Measurements from ENCODE around the gene HPSE.

Gene HPSE

DNA sequence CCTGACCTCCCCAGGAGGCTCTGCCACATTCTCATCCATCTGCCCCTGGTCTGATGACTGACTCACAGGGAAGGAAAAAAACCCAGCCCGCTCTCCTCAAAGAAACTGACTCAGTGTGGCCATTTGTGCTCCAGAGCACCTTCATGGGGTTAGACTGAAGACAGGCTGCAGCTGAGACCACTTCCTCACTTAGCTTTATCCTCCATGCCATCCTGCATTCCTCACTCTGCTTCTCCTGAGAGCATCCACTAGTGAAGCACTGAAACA is 35.9 kb upstream of the HPSE start:
- no peak for TF ChIP-seq SUZ12 (IDR thresholded peaks at IDR 0.05; ENCODE audit: extremely low read depth, insufficient read depth, insufficient read length)
- no peak for TF ChIP-seq YY1 (IDR thresholded peaks at IDR 0.05; ENCODE audit: insufficient read depth, insufficient read length)
- TF ChIP-seq ZNF274 (IDR thresholded peaks at IDR 0.05; ENCODE audit: low read depth, low read length): no peak
- Histone ChIP-seq H3K36me3 (ENCODE audit: insufficient read depth, insufficient read length, low read length) (no peaks in the 10 kb centered on the region), H3K4me1 (ENCODE audit: insufficient read depth, insufficient read length) (no peaks in the 10 kb centered on the region), H3K4me3 (ENCODE audit: insufficient read length, low read depth) (no peak overlapping the region), H3K9ac (ENCODE audit: insufficient read length, low read depth) (no peak overlapping the region), H3K9me3 (ENCODE audit: insufficient read depth, low read length) (no peaks in the 10 kb centered on the region), H3K27me3 (ENCODE audit: insufficient read depth, insufficient read length) (no peaks in the 10 kb centered on the region)
- DNase-seq (ENCODE audit: low read depth, low spot score): no peak

GRCh38 chr4:83369831-83370639 is 35.4 kb upstream of the HPSE start:
- H3K9me3 ChIP-seq (ENCODE audit: insufficient read depth, low read length): no peaks in the 10 kb centered on the region
- no peaks in the 10 kb centered on the region for H3K36me3 ChIP-seq (ENCODE audit: insufficient read depth, insufficient read length, low read length)
- no peak for DNase-seq (ENCODE audit: low read depth, low spot score)
- no peaks in the 10 kb centered on the region for H3K4me1 ChIP-seq (ENCODE audit: insufficient read depth, insufficient read length)
- H3K27me3 ChIP-seq (ENCODE audit: insufficient read depth, insufficient read length): no peaks in the 10 kb centered on the region
- H3K4me3 ChIP-seq (ENCODE audit: insufficient read length, low read depth): no peak overlapping the region
- H3K9ac ChIP-seq (ENCODE audit: insufficient read length, low read depth): no peak overlapping the region
- TF ChIP-seq ZNF274 (IDR thresholded peaks at IDR 0.05; ENCODE audit: low read depth, low read length) (no peak), SUZ12 (IDR thresholded peaks at IDR 0.05; ENCODE audit: extremely low read depth, insufficient read depth, insufficient read length) (no peak), YY1 (IDR thresholded peaks at IDR 0.05; ENCODE audit: insufficient read depth, insufficient read length) (no peak)

GRCh38 chr4:83364312-83364711 is 29.7 kb upstream of the HPSE start:
- Histone ChIP-seq H3K27me3 (ENCODE audit: insufficient read depth, insufficient read length) (no peaks in the 10 kb centered on the region), H3K4me3 (ENCODE audit: insufficient read length, low read depth) (no peak overlapping the region), H3K9ac (ENCODE audit: insufficient read length, low read depth) (no peak overlapping the region), H3K9me3 (ENCODE audit: insufficient read depth, low read length) (no peaks in the 10 kb centered on the region), H3K4me1 (ENCODE audit: insufficient read depth, insufficient read length) (no peaks in the 10 kb centered on the region), H3K36me3 (ENCODE audit: insufficient read depth, insufficient read length, low read length) (no peaks in the 10 kb centered on the region)
- no peak for TF ChIP-seq SUZ12 (IDR thresholded peaks at IDR 0.05; ENCODE audit: extremely low read depth, insufficient read depth, insufficient read length)
- TF ChIP-seq ZNF274 (IDR thresholded peaks at IDR 0.05; ENCODE audit: low read depth, low read length): no peak
- TF ChIP-seq YY1 (IDR thresholded peaks at IDR 0.05; ENCODE audit: insufficient read depth, insufficient read length): no peak
- no peak for DNase-seq (ENCODE audit: low read depth, low spot score)

DNA sequence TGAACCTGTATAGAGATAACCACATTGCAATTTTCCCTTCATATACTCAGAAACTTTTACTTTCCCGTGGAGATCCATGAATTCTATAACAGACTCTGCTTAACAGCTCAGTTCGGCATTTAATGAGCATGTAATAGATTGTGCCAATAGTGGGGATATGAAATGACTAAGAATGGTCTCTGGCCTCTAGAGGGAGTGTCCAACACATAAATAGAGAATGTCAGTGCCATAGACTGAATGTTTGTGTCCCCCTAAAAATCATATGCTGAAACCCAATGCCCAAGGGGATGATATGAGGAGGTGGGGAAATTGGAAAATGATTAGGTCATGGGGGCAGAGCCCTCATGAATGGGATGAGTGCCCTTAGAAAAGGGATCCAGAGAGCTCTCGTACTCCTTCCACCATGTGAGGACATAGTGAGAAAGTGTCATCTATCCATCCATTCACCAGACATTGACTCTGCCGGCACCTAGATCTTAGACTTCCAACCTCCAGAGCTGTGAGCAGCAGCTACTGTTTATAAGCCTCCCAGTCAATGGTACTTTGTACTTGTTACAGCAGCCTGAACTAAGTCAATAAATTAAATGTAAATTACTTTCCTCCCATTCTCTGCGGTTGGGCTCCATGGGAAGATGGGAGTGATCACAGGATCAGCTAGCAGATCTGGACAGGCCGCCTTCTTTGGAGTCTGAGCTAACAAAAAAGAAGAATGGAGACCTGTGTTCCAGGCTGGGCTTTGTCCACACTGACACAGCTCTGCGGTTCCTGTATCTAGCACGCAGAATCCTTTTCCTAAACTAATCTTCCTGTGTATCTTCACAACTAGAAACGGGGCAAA is 28.1 kb upstream of the HPSE start:
- H3K27me3 ChIP-seq (ENCODE audit: insufficient read depth, insufficient read length): no peaks in the 10 kb centered on the region
- no peak overlapping the region for H3K9ac ChIP-seq (ENCODE audit: insufficient read length, low read depth)
- no peak overlapping the region for H3K4me3 ChIP-seq (ENCODE audit: insufficient read length, low read depth)
- no peaks in the 10 kb centered on the region for H3K36me3 ChIP-seq (ENCODE audit: insufficient read depth, insufficient read length, low read length)
- H3K4me1 ChIP-seq (ENCODE audit: insufficient read depth, insufficient read length): no peaks in the 10 kb centered on the region
- no peaks in the 10 kb centered on the region for H3K9me3 ChIP-seq (ENCODE audit: insufficient read depth, low read length)
- TF ChIP-seq SUZ12 (IDR thresholded peaks at IDR 0.05; ENCODE audit: extremely low read depth, insufficient read depth, insufficient read length): no peak
- no peak for TF ChIP-seq ZNF274 (IDR thresholded peaks at IDR 0.05; ENCODE audit: low read depth, low read length)
- no peak for TF ChIP-seq YY1 (IDR thresholded peaks at IDR 0.05; ENCODE audit: insufficient read depth, insufficient read length)
- no peak for DNase-seq (ENCODE audit: low read depth, low spot score)

GRCh38 chr4:83361416-83362103 is 26.9 kb upstream of the HPSE start:
- Histone ChIP-seq H3K4me3 (ENCODE audit: insufficient read length, low read depth) (no peak overlapping the region), H3K4me1 (ENCODE audit: insufficient read depth, insufficient read length) (no peaks in the 10 kb centered on the region), H3K27me3 (ENCODE audit: insufficient read depth, insufficient read length) (no peaks in the 10 kb centered on the region), H3K9ac (ENCODE audit: insufficient read length, low read depth) (no peak overlapping the region), H3K9me3 (ENCODE audit: insufficient read depth, low read length) (no peaks in the 10 kb centered on the region), H3K36me3 (ENCODE audit: insufficient read depth, insufficient read length, low read length) (no peaks in the 10 kb centered on the region)
- TF ChIP-seq ZNF274 (IDR thresholded peaks at IDR 0.05; ENCODE audit: low read depth, low read length): no peak
- TF ChIP-seq SUZ12 (IDR thresholded peaks at IDR 0.05; ENCODE audit: extremely low read depth, insufficient read depth, insufficient read length): no peak
- TF ChIP-seq YY1 (IDR thresholded peaks at IDR 0.05; ENCODE audit: insufficient read depth, insufficient read length): no peak
- peak; percentile 49 for DNase-seq (ENCODE audit: low read depth, low spot score)

- no peak overlapping the region for H3K4me3 ChIP-seq (ENCODE audit: insufficient read length, low read depth)
- TF ChIP-seq SUZ12 (IDR thresholded peaks at IDR 0.05; ENCODE audit: extremely low read depth, insufficient read depth, insufficient read length) (no peak), ZNF274 (IDR thresholded peaks at IDR 0.05; ENCODE audit: low read depth, low read length) (no peak), YY1 (IDR thresholded peaks at IDR 0.05; ENCODE audit: insufficient read depth, insufficient read length) (no peak)
- H3K27me3 ChIP-seq (ENCODE audit: insufficient read depth, insufficient read length): no peaks in the 10 kb centered on the region
- no peaks in the 10 kb centered on the region for H3K36me3 ChIP-seq (ENCODE audit: insufficient read depth, insufficient read length, low read length)
- H3K4me1 ChIP-seq (ENCODE audit: insufficient read depth, insufficient read length): no peaks in the 10 kb centered on the region
- no peaks in the 10 kb centered on the region for H3K9me3 ChIP-seq (ENCODE audit: insufficient read depth, low read length)
- H3K9ac ChIP-seq (ENCODE audit: insufficient read length, low read depth): no peak overlapping the region
- DNase-seq (ENCODE audit: low read depth, low spot score): no peak
Measured at GRCh38 chr4:83360018-83360417, 25.4 kb upstream of the HPSE start.

- TF ChIP-seq ZNF274 (IDR thresholded peaks at IDR 0.05; ENCODE audit: low read depth, low read length) (no peak), SUZ12 (IDR thresholded peaks at IDR 0.05; ENCODE audit: extremely low read depth, insufficient read depth, insufficient read length) (no peak), YY1 (IDR thresholded peaks at IDR 0.05; ENCODE audit: insufficient read depth, insufficient read length) (no peak)
- no peaks in the 10 kb centered on the region for H3K36me3 ChIP-seq (ENCODE audit: insufficient read depth, insufficient read length, low read length)
- H3K4me3 ChIP-seq (ENCODE audit: insufficient read length, low read depth): no peak overlapping the region
- H3K9me3 ChIP-seq (ENCODE audit: insufficient read depth, low read length): peaks cover 6% of the 10 kb centered on the region
- no peak overlapping the region for H3K9ac ChIP-seq (ENCODE audit: insufficient read length, low read depth)
- no peak for DNase-seq (ENCODE audit: low read depth, low spot score)
- H3K27me3 ChIP-seq (ENCODE audit: insufficient read depth, insufficient read length): no peaks in the 10 kb centered on the region
- no peaks in the 10 kb centered on the region for H3K4me1 ChIP-seq (ENCODE audit: insufficient read depth, insufficient read length)
Measured at GRCh38 chr4:83358410-83358809, 23.8 kb upstream of the HPSE start.

Measured in NT2/D1 (cell line).